ENCODE data around the gene BRD2.

The BRD2 gene

GRCh38 chr6:33007831-33008400, 39.5 kb downstream of the BRD2 start:
- TF ChIP-seq REST (IDR thresholded peaks at IDR 0.05; ENCODE audit: insufficient replicate concordance, low read depth) (no peak), POLR2AphosphoS5 (IDR thresholded peaks at IDR 0.05; ENCODE audit: low read depth) (no peak), GABPA (IDR thresholded peaks at IDR 0.05; ENCODE audit: low read depth) (no peak), CTCF (IDR thresholded peaks at IDR 0.05; ENCODE audit: insufficient read depth, low read length) (no peak), SPI1 (IDR thresholded peaks at IDR 0.05; ENCODE audit: borderline replicate concordance, low read depth) (no peak)
- Histone ChIP-seq H3K4me3 (replicated peaks; ENCODE audit: insufficient read depth, low read length) (no peak overlapping the region), H3K27me3 (ENCODE audit: insufficient read depth, poor library complexity, severe bottlenecking) (peaks cover 3% of the 10 kb centered on the region), H3K27ac (replicated peaks) (no peak overlapping the region)
- DNase-seq (ENCODE audit: low read depth in 1 of 2, low spot score in 1 of 2) = no peak

GRCh38 chr6:33008944-33009861, 40.8 kb downstream of the BRD2 start, which contains the start of gene HLA-DOA:
Gene HLA-DOA (minus strand): TSS chr6:33009591.
- no peak for DNase-seq (ENCODE audit: low read depth in 1 of 2, low spot score in 1 of 2)
- TF ChIP-seq SPI1 (IDR thresholded peaks at IDR 0.05; ENCODE audit: borderline replicate concordance, low read depth) (no peak), GABPA (IDR thresholded peaks at IDR 0.05; ENCODE audit: low read depth) (no peak), REST (IDR thresholded peaks at IDR 0.05; ENCODE audit: insufficient replicate concordance, low read depth) (no peak), POLR2AphosphoS5 (IDR thresholded peaks at IDR 0.05; ENCODE audit: low read depth) (no peak), CTCF (IDR thresholded peaks at IDR 0.05; ENCODE audit: insufficient read depth, low read length) (no peak)
- no peak within 1 kb of the TSS for H3K27ac ChIP-seq (replicated peaks)
- H3K4me3 ChIP-seq (replicated peaks; ENCODE audit: insufficient read depth, low read length) = no peak within 1 kb of the TSS
- peaks cover 3% of the 10 kb centered on the region for H3K27me3 ChIP-seq (ENCODE audit: insufficient read depth, poor library complexity, severe bottlenecking)

GRCh38 chr6:33010356-33010755, 42.0 kb downstream of the BRD2 start:
- H3K4me3 ChIP-seq (replicated peaks; ENCODE audit: insufficient read depth, low read length) = no peak overlapping the region
- TF ChIP-seq GABPA (IDR thresholded peaks at IDR 0.05; ENCODE audit: low read depth) = no peak
- TF ChIP-seq CTCF (IDR thresholded peaks at IDR 0.05; ENCODE audit: insufficient read depth, low read length) = no peak
- TF ChIP-seq REST (IDR thresholded peaks at IDR 0.05; ENCODE audit: insufficient replicate concordance, low read depth) = no peak
- TF ChIP-seq POLR2AphosphoS5 (IDR thresholded peaks at IDR 0.05; ENCODE audit: low read depth) = no peak
- TF ChIP-seq SPI1 (IDR thresholded peaks at IDR 0.05; ENCODE audit: borderline replicate concordance, low read depth) = no peak
- no peak overlapping the region for H3K27ac ChIP-seq (replicated peaks)
- DNase-seq (ENCODE audit: low read depth in 1 of 2, low spot score in 1 of 2) = no peak
- H3K27me3 ChIP-seq (ENCODE audit: insufficient read depth, poor library complexity, severe bottlenecking) = peaks cover 3% of the 10 kb centered on the region

Measured in HL-60 (cell line).